GM19043 (cell line): ENCODE data around the gene CACNA2D1.

ENCODE experiments used
- ATAC-seq: cut with Tn5 transposase; IDR thresholded peaks from one replicate; pipeline ENCODE4 v1.9.1; 2021; ENCODE audit warnings: low read depth; ENCODE audit not compliant: unreplicated experiment

The CACNA2D1 gene

GRCh38 chr7:82067628-82068264, 375.8 kb downstream of the CACNA2D1 start:
- ATAC-seq = no peak

- no peak for ATAC-seq
Observed at GRCh38 chr7:82057476-82057875, 386.1 kb downstream of the CACNA2D1 start.

GRCh38 chr7:82056282-82056681, 387.3 kb downstream of the CACNA2D1 start:
- no peak for ATAC-seq

- no peak for ATAC-seq
Observed at GRCh38 chr7:82054544-82054943, 389.0 kb downstream of the CACNA2D1 start.

GRCh38 chr7:82053453-82054032, 390.0 kb downstream of the CACNA2D1 start:
- no peak for ATAC-seq

GRCh38 chr7:82051601-82052000, 392.0 kb downstream of the CACNA2D1 start:
- no peak for ATAC-seq

GRCh38 chr7:82050792-82051191, 392.8 kb downstream of the CACNA2D1 start:
- no peak for ATAC-seq

- no peak for ATAC-seq
Observed at GRCh38 chr7:82049891-82050533, 393.6 kb downstream of the CACNA2D1 start.

GRCh38 chr7:82049442-82049841, 394.1 kb downstream of the CACNA2D1 start:
- ATAC-seq = no peak

- ATAC-seq = peak; percentile 51
Observed at GRCh38 chr7:82044497-82045080, 399.0 kb downstream of the CACNA2D1 start.

- no peak for ATAC-seq
Observed at GRCh38 chr7:82039621-82040020, 404.0 kb downstream of the CACNA2D1 start.

GRCh38 chr7:82036146-82036886, 407.3 kb downstream of the CACNA2D1 start:
- no peak for ATAC-seq

- no peak for ATAC-seq
Observed at GRCh38 chr7:82035456-82035855, 408.1 kb downstream of the CACNA2D1 start.

- no peak for ATAC-seq
Observed at GRCh38 chr7:82032901-82033300, 410.7 kb downstream of the CACNA2D1 start.

- no peak for ATAC-seq
Observed at GRCh38 chr7:82029236-82029913, 414.2 kb downstream of the CACNA2D1 start.

GRCh38 chr7:82028097-82028496, 415.5 kb downstream of the CACNA2D1 start:
- ATAC-seq = no peak

GRCh38 chr7:82021713-82022112, 421.9 kb downstream of the CACNA2D1 start:
- ATAC-seq = no peak

GRCh38 chr7:82021036-82021435, 422.5 kb downstream of the CACNA2D1 start:
- no peak for ATAC-seq

GRCh38 chr7:82019551-82020475, 423.8 kb downstream of the CACNA2D1 start:
- ATAC-seq = no peak
